GM20000 (cell line): ENCODE results near the gene AFAP1L2.

Experiments
- DNase-seq: peaks from one replicate; pipeline ENCODE4 v3.0.0; 2012; ENCODE audit warnings: low spot score
- CTCF ChIP-seq: IDR thresholded peaks from 2 replicates; pipeline ENCODE4 v1.5.1; 2012; ENCODE audit warnings: mild to moderate bottlenecking, control low read depth; ENCODE audit errors: extremely low read depth, missing control alignments

Gene AFAP1L2

GRCh38 chr10:114286921-114287320 is 117.4 kb downstream of the AFAP1L2 start:
- DNase-seq = no peak
- TF ChIP-seq CTCF = no peak

GRCh38 chr10:114285961-114286441 is 118.3 kb downstream of the AFAP1L2 start:
- no peak for TF ChIP-seq CTCF
- no peak for DNase-seq

- TF ChIP-seq CTCF = no peak
- DNase-seq = no peak
These were observed 119.8 kb downstream of the AFAP1L2 start for GRCh38 chr10:114284346-114285071.

GRCh38 chr10:114283535-114284234 is 120.6 kb downstream of the AFAP1L2 start:
- no peak for TF ChIP-seq CTCF
- no peak for DNase-seq

- TF ChIP-seq CTCF = no peak
- no peak for DNase-seq
These were observed 121.2 kb downstream of the AFAP1L2 start for GRCh38 chr10:114283091-114283490.

GRCh38 chr10:114282526-114282925 is 121.8 kb downstream of the AFAP1L2 start:
- no peak for TF ChIP-seq CTCF
- DNase-seq = no peak

- DNase-seq = no peak
- TF ChIP-seq CTCF = no peak
These were observed 122.8 kb downstream of the AFAP1L2 start for GRCh38 chr10:114281461-114281860.
